Measurements from ENCODE around the gene NPAS3. TPM values are rescaled to one million over a fixed set of nuclear protein-coding genes. Genes with fewer than 3 reads are reported as not detected.

The NPAS3 gene
- total and polyA plus RNA-seq, 2 of the 8 experiments (the other 6 are each of a cell fraction or from before 2014, with no cell fraction given): 0.11 to 0.60 TPM

- TF ChIP-seq USF2 (IDR thresholded peaks at IDR 0.05; ENCODE audit: low read length): no peak
- TF ChIP-seq TEAD4 (IDR thresholded peaks at IDR 0.05; ENCODE audit: low read depth, low read length): no peak
These were observed 818.2 kb downstream of the NPAS3 start (continued) for GRCh38 chr14:33756833-33757232.

Measured in H1 (cell line).